ENCODE measurements around the gene LYPD6. TPM values are rescaled to one million over a fixed set of nuclear protein-coding genes. Genes with fewer than 3 reads are reported as not detected.

The LYPD6 gene
- total RNA-seq, 1 donor from 2014 or later = not detected

DNA sequence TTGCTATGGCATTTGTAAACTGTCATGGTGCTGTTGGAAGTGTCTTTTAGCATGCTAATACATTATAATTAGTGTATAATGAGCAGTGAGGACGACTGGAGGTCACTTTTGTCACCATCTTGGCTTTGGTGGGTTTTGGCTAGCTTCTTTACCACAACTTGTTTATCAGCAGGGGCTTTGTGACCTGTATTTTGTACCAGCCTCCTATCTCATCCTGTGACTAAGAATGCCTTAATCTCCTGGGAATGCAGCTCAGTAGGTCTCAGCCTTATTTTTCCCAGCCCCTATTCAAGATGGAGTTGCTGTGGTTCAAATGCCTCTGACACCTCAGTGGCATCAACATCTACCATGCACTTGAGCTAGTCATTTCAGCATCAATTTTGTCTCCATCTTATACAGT, 29.7 kb downstream of the LYPD6 start:
- H3K4me3 Mint-ChIP-seq = no peak overlapping the region
- H3K27me3 Mint-ChIP-seq (ENCODE audit: insufficient read depth) = peaks cover 1% of the 10 kb centered on the region
- H3K9me3 Mint-ChIP-seq = no peaks in the 10 kb centered on the region
- intact Hi-C loops (cut with micrococcal nuclease) = no loop called here
- no peak overlapping the region for H3K27ac Mint-ChIP-seq
- H3K4me1 Mint-ChIP-seq (ENCODE audit: low read depth) = no peaks in the 10 kb centered on the region
- H3K36me3 Mint-ChIP-seq (ENCODE audit: low read depth) = no peaks in the 10 kb centered on the region
- DNase-seq (ENCODE audit: low spot score) = no peak

DNA sequence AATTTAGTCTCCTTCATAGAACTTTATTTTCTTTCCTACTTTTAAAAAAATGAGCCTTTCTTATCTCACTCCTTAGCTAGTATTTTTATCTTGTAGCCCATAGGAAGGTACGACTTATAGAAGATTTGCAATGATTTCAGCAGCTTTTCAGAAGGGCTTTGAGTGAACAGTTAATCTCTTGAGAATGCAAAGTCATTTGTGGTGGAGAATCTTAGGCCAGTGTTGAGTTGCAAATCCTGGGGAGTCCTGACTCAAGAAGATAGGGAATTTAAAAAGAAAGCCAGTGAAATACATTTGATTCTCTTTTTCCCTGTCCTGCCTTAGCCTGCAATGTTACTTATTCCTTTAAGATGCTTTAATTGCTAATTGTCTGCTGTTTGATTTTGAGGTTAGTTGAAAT, 33.6 kb downstream of the LYPD6 start:
- intact Hi-C loops (cut with micrococcal nuclease) = no loop called here
- Mint-ChIP-seq H3K36me3 (ENCODE audit: low read depth) (no peaks in the 10 kb centered on the region), H3K27me3 (ENCODE audit: insufficient read depth) (peaks cover 1% of the 10 kb centered on the region), H3K27ac (no peak overlapping the region), H3K4me1 (ENCODE audit: low read depth) (no peaks in the 10 kb centered on the region), H3K4me3 (no peak overlapping the region), H3K9me3 (no peaks in the 10 kb centered on the region)
- no peak for DNase-seq (ENCODE audit: low spot score)

DNA sequence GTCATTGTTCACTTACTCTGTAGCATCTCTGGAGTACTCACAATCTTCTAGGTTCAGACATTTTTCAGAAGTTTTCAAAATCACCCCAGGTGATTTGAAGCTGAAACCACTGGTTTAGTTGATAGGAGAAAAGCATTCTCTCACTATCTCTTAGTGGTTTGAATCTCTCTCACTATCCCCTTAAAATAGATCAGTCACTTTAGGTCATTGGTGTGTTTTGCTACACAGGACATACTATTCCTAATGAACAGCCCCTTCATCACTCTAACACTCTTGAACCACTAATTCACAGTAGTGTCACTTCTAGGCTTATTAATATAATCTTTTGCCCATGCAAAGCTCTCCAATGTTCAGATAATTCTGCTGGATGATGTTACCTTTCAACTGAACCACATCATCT, 34.5 kb downstream of the LYPD6 start:
- DNase-seq (ENCODE audit: low spot score) = no peak
- Mint-ChIP-seq H3K27me3 (ENCODE audit: insufficient read depth) (peaks cover 1% of the 10 kb centered on the region), H3K36me3 (ENCODE audit: low read depth) (no peaks in the 10 kb centered on the region), H3K27ac (no peak overlapping the region), H3K4me3 (no peak overlapping the region), H3K4me1 (ENCODE audit: low read depth) (no peaks in the 10 kb centered on the region), H3K9me3 (no peaks in the 10 kb centered on the region)
- intact Hi-C loops (cut with micrococcal nuclease) = no loop called here

DNA sequence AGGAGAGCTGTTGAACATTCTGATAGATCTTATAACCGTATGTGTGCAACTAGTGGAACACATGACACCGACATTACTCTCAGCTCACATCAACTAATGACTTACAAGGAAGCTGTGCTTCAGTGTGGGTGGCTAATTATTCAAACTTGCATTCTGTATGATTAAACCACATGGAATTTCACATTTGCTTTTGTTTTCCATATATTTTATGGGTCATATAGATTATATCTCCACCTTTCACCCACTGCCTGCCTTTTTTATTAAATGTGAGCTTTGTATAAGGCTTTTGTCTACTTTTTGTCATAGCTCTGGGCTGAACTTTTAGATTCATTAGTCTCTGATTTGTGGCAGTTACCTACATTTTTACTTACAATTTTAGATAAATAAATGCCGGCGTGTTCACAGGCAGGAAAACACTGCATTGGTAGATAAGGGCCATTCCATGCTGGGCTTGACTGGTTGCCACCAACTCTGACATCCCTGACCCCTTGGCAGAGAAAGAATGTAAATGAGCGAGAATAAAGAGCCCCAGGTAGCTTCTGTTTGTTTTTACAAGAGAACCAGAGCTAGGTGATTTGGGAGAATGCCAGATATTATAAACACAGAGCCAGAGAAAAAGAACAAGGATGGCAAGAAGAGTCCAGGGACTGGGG, 35.7 kb downstream of the LYPD6 start:
- Mint-ChIP-seq H3K4me1 (ENCODE audit: low read depth) (no peaks in the 10 kb centered on the region), H3K36me3 (ENCODE audit: low read depth) (no peaks in the 10 kb centered on the region), H3K27me3 (ENCODE audit: insufficient read depth) (peaks cover 1% of the 10 kb centered on the region), H3K27ac (no peak overlapping the region), H3K9me3 (no peaks in the 10 kb centered on the region), H3K4me3 (no peak overlapping the region)
- no peak for DNase-seq (ENCODE audit: low spot score)
- intact Hi-C loops (cut with micrococcal nuclease) = no loop called here

DNA sequence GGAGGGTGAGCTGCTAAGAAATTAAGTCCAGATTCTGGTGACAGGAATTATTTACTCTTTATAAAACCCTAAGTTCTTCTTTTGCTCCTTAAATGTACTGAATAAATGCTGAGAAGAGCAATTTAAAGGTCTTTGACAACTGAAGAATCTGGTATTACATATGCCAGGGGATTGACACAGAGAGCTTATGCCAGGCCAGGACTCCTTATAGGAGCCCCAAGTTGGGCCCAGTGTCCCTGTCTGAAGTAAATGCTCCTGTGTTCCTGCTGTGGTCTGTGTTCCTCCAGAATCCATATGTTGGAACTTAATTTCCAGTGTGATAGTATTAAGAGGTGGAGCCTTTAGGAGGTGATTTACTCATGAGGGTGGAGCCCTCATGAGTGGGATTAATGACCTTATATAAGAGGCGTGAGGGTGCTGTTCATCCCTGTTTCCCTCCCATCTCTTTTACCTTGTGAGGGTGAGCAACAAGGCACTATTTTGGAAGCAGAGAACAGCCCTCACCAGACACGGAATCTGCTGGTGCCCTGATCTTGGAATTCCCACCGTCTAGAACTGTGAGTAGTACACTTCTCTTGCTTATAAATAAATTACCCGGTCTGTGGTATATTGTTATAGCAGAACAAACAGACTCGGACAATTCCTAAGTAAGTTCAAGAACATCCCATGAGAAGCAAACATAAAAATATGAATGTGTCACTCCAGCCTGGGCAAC, 39.8 kb downstream of the LYPD6 start:
- H3K27me3 Mint-ChIP-seq (ENCODE audit: insufficient read depth) = no peaks in the 10 kb centered on the region

DNA sequence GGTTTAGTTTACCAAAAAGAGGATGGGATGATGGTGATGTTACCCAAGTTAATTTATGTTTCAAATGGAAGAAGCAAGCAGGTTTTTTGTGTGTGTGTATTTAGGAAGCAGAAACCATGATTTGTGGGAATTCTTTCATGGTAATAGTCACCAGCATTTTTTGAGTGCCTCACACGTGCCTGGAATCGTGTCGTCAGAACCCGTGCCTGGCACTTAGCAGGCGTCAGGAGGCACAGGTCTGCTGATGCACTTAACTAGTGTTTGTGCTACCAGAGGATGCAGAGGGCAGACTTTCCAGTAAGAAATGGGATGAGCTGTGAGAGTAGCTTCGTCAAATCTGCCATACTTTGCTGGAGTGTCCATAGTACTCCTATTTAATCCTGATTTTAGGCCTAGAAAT, 41.1 kb downstream of the LYPD6 start:
- no peaks in the 10 kb centered on the region for H3K36me3 Mint-ChIP-seq (ENCODE audit: low read depth)
- no peak overlapping the region for H3K4me3 Mint-ChIP-seq
- no peak overlapping the region for H3K27ac Mint-ChIP-seq
- no peak for DNase-seq (ENCODE audit: low spot score)
- no peaks in the 10 kb centered on the region for H3K4me1 Mint-ChIP-seq (ENCODE audit: low read depth)
- H3K9me3 Mint-ChIP-seq = no peaks in the 10 kb centered on the region
- intact Hi-C loops (cut with micrococcal nuclease) = no loop called here
- H3K27me3 Mint-ChIP-seq (ENCODE audit: insufficient read depth) = no peaks in the 10 kb centered on the region

More for the DNA sequence above, 39.8 kb downstream of the LYPD6 start:
- H3K9me3 Mint-ChIP-seq = no peaks in the 10 kb centered on the region
- H3K36me3 Mint-ChIP-seq (ENCODE audit: low read depth) = no peaks in the 10 kb centered on the region
- DNase-seq (ENCODE audit: low spot score) = no peak
- H3K4me3 Mint-ChIP-seq = no peak overlapping the region
- intact Hi-C loops (cut with micrococcal nuclease) = no loop called here
- no peak overlapping the region for H3K27ac Mint-ChIP-seq
- H3K4me1 Mint-ChIP-seq (ENCODE audit: low read depth) = no peaks in the 10 kb centered on the region

DNA sequence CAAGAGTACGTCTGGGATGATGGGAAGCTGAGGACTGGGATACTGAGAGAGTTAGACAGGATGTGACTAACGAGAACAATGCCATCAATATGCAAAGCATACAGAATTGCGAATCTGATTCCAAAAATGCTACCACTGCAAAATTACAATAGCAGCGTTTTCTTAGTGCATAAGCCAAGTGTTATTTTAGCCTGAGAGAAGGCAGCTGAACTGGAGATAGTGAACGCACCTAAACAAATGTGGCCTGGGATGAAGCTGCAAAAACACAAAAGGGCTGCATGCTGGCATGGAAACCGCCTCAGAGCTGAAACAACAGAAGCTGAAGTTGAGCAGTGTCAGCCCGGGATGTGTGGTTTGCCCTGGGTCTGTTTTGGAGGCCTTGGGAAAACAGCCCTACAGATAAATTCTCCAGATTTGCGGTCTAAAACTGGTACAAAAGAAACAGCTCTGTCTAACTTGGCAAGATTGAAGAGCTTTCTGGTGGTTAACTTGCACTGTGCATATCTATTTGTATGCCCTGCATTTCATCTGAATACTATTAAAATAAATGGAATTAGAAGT, 45.5 kb downstream of the LYPD6 start:
- no peaks in the 10 kb centered on the region for H3K27me3 Mint-ChIP-seq (ENCODE audit: insufficient read depth)
- no peak overlapping the region for H3K4me3 Mint-ChIP-seq
- intact Hi-C loops (cut with micrococcal nuclease) = no loop called here
- no peak overlapping the region for H3K27ac Mint-ChIP-seq
- DNase-seq (ENCODE audit: low spot score) = no peak
- no peaks in the 10 kb centered on the region for H3K36me3 Mint-ChIP-seq (ENCODE audit: low read depth)
- no peaks in the 10 kb centered on the region for H3K4me1 Mint-ChIP-seq (ENCODE audit: low read depth)
- H3K9me3 Mint-ChIP-seq = no peaks in the 10 kb centered on the region

- peaks cover 2% of the 10 kb centered on the region for H3K27me3 Mint-ChIP-seq (ENCODE audit: insufficient read depth)
- H3K36me3 Mint-ChIP-seq (ENCODE audit: low read depth) = no peaks in the 10 kb centered on the region
- no peaks in the 10 kb centered on the region for H3K9me3 Mint-ChIP-seq
- intact Hi-C loops (cut with micrococcal nuclease) = no loop called here
- H3K4me3 Mint-ChIP-seq = no peak overlapping the region
- H3K4me1 Mint-ChIP-seq (ENCODE audit: low read depth) = no peaks in the 10 kb centered on the region
- no peak overlapping the region for H3K27ac Mint-ChIP-seq
- DNase-seq (ENCODE audit: low spot score) = no peak
Measured at GRCh38 chr2:149380205-149380604, 49.8 kb downstream of the LYPD6 start.

GRCh38 chr2:149383340-149383739, 53.0 kb downstream of the LYPD6 start:
- no peak for DNase-seq (ENCODE audit: low spot score)

GRCh38 chr2:149385350-149385749, 55.0 kb downstream of the LYPD6 start:
- Mint-ChIP-seq H3K9me3 (no peaks in the 10 kb centered on the region), H3K4me1 (ENCODE audit: low read depth) (no peaks in the 10 kb centered on the region), H3K27me3 (ENCODE audit: insufficient read depth) (peaks cover 2% of the 10 kb centered on the region), H3K4me3 (no peak overlapping the region), H3K36me3 (ENCODE audit: low read depth) (no peaks in the 10 kb centered on the region), H3K27ac (no peak overlapping the region)
- intact Hi-C loops (cut with micrococcal nuclease) = no loop called here
- DNase-seq (ENCODE audit: low spot score) = no peak

More at GRCh38 chr2:149383340-149383739, 53.0 kb downstream of the LYPD6 start:
- H3K36me3 Mint-ChIP-seq (ENCODE audit: low read depth) = no peaks in the 10 kb centered on the region
- H3K9me3 Mint-ChIP-seq = no peaks in the 10 kb centered on the region
- peaks cover 2% of the 10 kb centered on the region for H3K27me3 Mint-ChIP-seq (ENCODE audit: insufficient read depth)
- intact Hi-C loops (cut with micrococcal nuclease) = no loop called here
- no peak overlapping the region for H3K4me3 Mint-ChIP-seq
- no peaks in the 10 kb centered on the region for H3K4me1 Mint-ChIP-seq (ENCODE audit: low read depth)
- no peak overlapping the region for H3K27ac Mint-ChIP-seq

DNA sequence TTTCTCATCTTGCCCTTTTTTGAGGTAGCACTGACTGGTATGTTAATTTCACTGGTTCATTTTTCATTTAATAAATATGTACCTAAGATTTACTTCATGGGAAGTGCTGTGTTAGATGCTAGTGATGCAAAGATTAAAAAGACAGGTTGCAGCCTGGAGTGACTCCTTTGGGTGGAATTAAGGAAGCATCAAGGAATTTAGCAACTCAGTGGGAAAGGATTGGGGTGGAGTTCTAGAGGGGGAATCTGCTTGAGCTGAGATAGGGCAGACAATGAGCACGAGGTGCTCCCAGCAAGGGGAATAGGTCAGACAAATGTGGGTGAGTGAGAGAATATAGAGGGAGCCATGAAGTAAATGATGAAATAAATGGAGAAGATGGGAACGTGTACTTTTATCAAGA, 57.0 kb downstream of the LYPD6 start:
- DNase-seq (ENCODE audit: low spot score) = no peak
- intact Hi-C loops (cut with micrococcal nuclease) = no loop called here
- Mint-ChIP-seq H3K4me3 (no peak overlapping the region), H3K36me3 (ENCODE audit: low read depth) (no peaks in the 10 kb centered on the region), H3K4me1 (ENCODE audit: low read depth) (no peaks in the 10 kb centered on the region), H3K9me3 (no peaks in the 10 kb centered on the region), H3K27ac (no peak overlapping the region), H3K27me3 (ENCODE audit: insufficient read depth) (no peaks in the 10 kb centered on the region)

DNA sequence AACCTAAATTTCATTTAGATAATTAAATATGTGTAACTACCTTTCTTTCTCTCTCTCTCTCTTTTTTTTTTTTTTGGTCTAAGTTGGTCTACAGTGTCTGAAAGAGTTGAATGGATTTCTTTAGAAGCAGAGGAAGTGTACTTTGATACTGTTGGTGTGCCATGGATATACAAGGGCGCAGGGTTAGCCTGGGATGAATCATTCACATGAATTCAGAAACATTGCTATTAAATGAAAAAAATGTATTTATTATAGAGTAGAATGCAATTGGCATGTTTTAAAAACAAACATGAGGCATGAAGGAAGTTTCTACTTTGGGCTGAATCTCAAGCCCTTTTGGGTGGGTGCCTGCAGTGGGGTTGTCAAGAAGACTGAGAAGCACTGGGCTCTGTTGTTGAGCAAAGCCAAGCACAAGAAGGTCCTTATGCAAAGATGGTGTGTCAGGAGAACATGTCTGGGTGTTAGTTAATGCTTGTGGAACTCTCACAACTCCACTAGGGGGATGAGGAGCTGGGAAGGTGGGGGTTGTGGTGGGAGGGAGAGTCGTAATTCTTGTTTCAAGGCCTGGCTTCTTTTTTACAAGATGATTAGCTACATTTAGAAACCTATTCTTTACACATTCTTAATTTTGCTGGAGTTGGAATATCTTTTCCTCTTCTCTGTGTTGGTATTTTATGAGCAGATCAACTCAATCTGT, 57.9 kb downstream of the LYPD6 start:
- Mint-ChIP-seq H3K4me1 (ENCODE audit: low read depth) (no peaks in the 10 kb centered on the region), H3K27ac (no peak overlapping the region), H3K36me3 (ENCODE audit: low read depth) (no peaks in the 10 kb centered on the region), H3K27me3 (ENCODE audit: insufficient read depth) (no peaks in the 10 kb centered on the region), H3K4me3 (no peak overlapping the region), H3K9me3 (no peaks in the 10 kb centered on the region)
- DNase-seq (ENCODE audit: low spot score) = no peak
- intact Hi-C loops (cut with micrococcal nuclease) = no loop called here

- intact Hi-C loops (cut with micrococcal nuclease) = no loop called here
- no peaks in the 10 kb centered on the region for H3K9me3 Mint-ChIP-seq
- no peaks in the 10 kb centered on the region for H3K36me3 Mint-ChIP-seq (ENCODE audit: low read depth)
- H3K4me1 Mint-ChIP-seq (ENCODE audit: low read depth) = no peaks in the 10 kb centered on the region
- no peaks in the 10 kb centered on the region for H3K27me3 Mint-ChIP-seq (ENCODE audit: insufficient read depth)
- H3K27ac Mint-ChIP-seq = no peak overlapping the region
- H3K4me3 Mint-ChIP-seq = no peak overlapping the region
- no peak for DNase-seq (ENCODE audit: low spot score)
Measured at GRCh38 chr2:149389506-149390167, 59.2 kb downstream of the LYPD6 start.

All from activated T-helper 1 cell treated with anti-CD3 and anti-CD28 coated beads, Interleukin-12 subunit alpha, Interleukin-12 subunit beta, Interleukin-2, Interleukin-4 antibody, amounts not matched to agents 30 ng/mL and 10 ng/mL and 1 ng/mL, durations not matched to agents 14 hours and 24 hours and 36 hours (primary cell).